OCI-LY1 (cell line): ENCODE data around the gene TCF25.

Source experiments
- H2AFZ ChIP-seq: fragments of 200-600 bp; sonication (generic), shearing (Covaris generic); 2 replicates; pipeline ENCODE4 v1.6.0; 2014; ENCODE audit warnings: antibody characterized with exemption, mild to moderate bottlenecking, low read length
- H3F3A ChIP-seq: fragments of 200-600 bp; sonication (generic), shearing (Covaris generic); 2 replicates; pipeline ENCODE4 v1.6.0; 2014; ENCODE audit warnings: mild to moderate bottlenecking, antibody characterized with exemption, low read length, moderate library complexity; ENCODE audit not compliant: insufficient read depth
- H3K27ac ChIP-seq: fragments of 200-600 bp; sonication (generic); 2 replicates; pipeline ENCODE4 v1.5.1; 2014; ENCODE audit warnings: low read length, mixed run types, mild to moderate bottlenecking, low read depth; ENCODE audit not compliant: poor library complexity, severe bottlenecking
- H3K27me3 ChIP-seq: fragments of 200-600 bp; sonication (generic); 2 replicates; pipeline ENCODE4 v1.6.0; 2014; ENCODE audit warnings: antibody characterized with exemption, mild to moderate bottlenecking, low read length, moderate library complexity; ENCODE audit not compliant: insufficient read depth
- H3K36me3 ChIP-seq: fragments of 200-600 bp; sonication (generic); 2 replicates; pipeline ENCODE4 v1.6.1; 2014; ENCODE audit warnings: mild to moderate bottlenecking, antibody characterized with exemption, low read length, moderate library complexity, mixed read lengths; ENCODE audit not compliant: insufficient read depth
- H3K4me1 ChIP-seq: fragments of 200-600 bp; sonication (generic); 2 replicates; pipeline ENCODE4 v1.5.1; 2014; ENCODE audit warnings: mild to moderate bottlenecking, low read length, moderate library complexity; ENCODE audit not compliant: insufficient read depth, severe bottlenecking
- H3K4me2 ChIP-seq: fragments of 200-600 bp; sonication (generic), shearing (Covaris generic); 2 replicates; pipeline ENCODE4 v1.6.1; 2014; ENCODE audit warnings: low read length
- H3K4me3 ChIP-seq: fragments of 200-600 bp; sonication (generic); 2 replicates; pipeline ENCODE4 v1.5.1; 2014; ENCODE audit warnings: low read length, low read depth, mild to moderate bottlenecking, mixed read lengths; ENCODE audit not compliant: poor library complexity, severe bottlenecking
- H3K79me2 ChIP-seq: fragments of 200-600 bp; shearing (Covaris generic); 2 replicates; pipeline ENCODE4 v1.6.1; 2016; ENCODE audit warnings: mixed run types, low read length, mixed read lengths; ENCODE audit not compliant: insufficient read depth
- H3K9ac ChIP-seq: fragments of 200-600 bp; sonication (generic), shearing (Covaris generic); 2 replicates; pipeline ENCODE4 v1.6.1; 2014; ENCODE audit warnings: mild to moderate bottlenecking, low read length, mixed read lengths
- H3K9me2 ChIP-seq: fragments of 200-600 bp; sonication (generic), shearing (Covaris generic); 2 replicates; pipeline ENCODE4 v1.6.1; 2014; ENCODE audit warnings: low read depth, mild to moderate bottlenecking, low read length, mixed read lengths
- H3K9me3 ChIP-seq: fragments of 200-600 bp; shearing (Covaris generic); 2 replicates; pipeline ENCODE4 v1.6.1; 2014; ENCODE audit warnings: low read length, mixed read lengths
- H4K20me1 ChIP-seq: fragments of 200-600 bp; sonication (generic), shearing (Covaris generic); 2 replicates; pipeline ENCODE4 v1.6.0; 2016; ENCODE audit warnings: mild to moderate bottlenecking, low read length; ENCODE audit not compliant: insufficient read depth
- EZH2 ChIP-seq: fragments of 200-600 bp; sonication (generic), shearing (Covaris generic); IDR thresholded peaks from 2 replicates; pipeline ENCODE4 v1.8.0; 2017; ENCODE audit warnings: borderline replicate concordance, mixed run types, mild to moderate bottlenecking, antibody characterized with exemption, low read length, moderate library complexity, mixed read lengths
- TF ChIP-seq, protein P1 (sequence below): fragments of 200-600 bp; sonication (generic), shearing (Covaris generic); IDR thresholded peaks from 2 replicates; pipeline ENCODE4 v1.5.1; 2017; ENCODE audit warnings: mild to moderate bottlenecking, antibody characterized with exemption, low read length, moderate library complexity, mixed read lengths

TCF25 gene

DNA sequence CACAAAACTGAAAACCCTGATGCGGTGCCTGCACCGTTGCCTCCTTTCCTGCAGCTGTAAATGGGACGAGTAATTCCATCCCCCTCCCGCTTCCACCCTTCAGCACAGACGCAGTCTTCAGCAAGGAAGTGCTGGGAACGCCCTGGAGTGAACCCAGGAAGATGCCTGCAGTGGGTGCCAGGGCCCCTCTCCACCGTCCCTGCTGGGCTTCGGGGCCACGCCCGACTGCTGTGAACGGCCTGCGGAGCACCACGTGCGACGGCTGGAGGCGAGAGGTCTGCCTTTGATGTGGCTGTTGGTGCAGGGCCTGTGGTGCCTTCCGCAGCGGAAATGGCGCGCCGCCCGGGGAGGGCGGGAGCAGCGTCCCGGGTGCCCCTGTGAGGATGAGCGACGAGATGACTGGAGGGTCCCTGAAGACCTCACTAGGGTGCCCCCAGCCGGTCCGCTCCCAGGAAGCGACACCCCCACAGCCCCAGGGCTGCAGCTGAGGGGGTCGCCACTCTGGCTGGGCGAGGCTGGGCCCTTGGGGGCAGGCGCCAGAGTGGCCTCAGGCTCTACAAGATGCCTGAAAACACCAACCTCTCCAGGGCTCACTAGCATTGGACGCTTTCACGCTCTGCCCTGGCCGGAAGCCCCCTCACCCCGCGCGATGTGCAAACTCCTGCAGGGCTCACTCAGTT, 44.5 kb downstream of the TCF25 start:
- no peak overlapping the region for H2AFZ ChIP-seq
- H3K9ac ChIP-seq: peak overlapping the region; percentile 64
- peak overlapping the region; percentile 83 for H3K4me2 ChIP-seq
- H3K27ac ChIP-seq: peak overlapping the region; percentile 86
- no peaks in the 10 kb centered on the region for H3F3A ChIP-seq
- no peaks in the 10 kb centered on the region for H3K9me3 ChIP-seq
- H3K4me3 ChIP-seq: peak overlapping the region; percentile 56
- no peaks in the 10 kb centered on the region for H3K27me3 ChIP-seq
- no peak for TF ChIP-seq EZH2
- TF ChIP-seq, protein P1, sequence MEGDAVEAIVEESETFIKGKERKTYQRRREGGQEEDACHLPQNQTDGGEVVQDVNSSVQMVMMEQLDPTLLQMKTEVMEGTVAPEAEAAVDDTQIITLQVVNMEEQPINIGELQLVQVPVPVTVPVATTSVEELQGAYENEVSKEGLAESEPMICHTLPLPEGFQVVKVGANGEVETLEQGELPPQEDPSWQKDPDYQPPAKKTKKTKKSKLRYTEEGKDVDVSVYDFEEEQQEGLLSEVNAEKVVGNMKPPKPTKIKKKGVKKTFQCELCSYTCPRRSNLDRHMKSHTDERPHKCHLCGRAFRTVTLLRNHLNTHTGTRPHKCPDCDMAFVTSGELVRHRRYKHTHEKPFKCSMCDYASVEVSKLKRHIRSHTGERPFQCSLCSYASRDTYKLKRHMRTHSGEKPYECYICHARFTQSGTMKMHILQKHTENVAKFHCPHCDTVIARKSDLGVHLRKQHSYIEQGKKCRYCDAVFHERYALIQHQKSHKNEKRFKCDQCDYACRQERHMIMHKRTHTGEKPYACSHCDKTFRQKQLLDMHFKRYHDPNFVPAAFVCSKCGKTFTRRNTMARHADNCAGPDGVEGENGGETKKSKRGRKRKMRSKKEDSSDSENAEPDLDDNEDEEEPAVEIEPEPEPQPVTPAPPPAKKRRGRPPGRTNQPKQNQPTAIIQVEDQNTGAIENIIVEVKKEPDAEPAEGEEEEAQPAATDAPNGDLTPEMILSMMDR: no peak
- H3K4me1 ChIP-seq: peaks cover 34% of the 10 kb centered on the region
- H3K9me2 ChIP-seq: no peaks in the 10 kb centered on the region
- peaks cover 9% of the 10 kb centered on the region; the same call in 1 of the 2 replicates for H3K36me3 ChIP-seq
- H4K20me1 ChIP-seq: no peaks in the 10 kb centered on the region
- H3K79me2 ChIP-seq: no peaks in the 10 kb centered on the region

DNA sequence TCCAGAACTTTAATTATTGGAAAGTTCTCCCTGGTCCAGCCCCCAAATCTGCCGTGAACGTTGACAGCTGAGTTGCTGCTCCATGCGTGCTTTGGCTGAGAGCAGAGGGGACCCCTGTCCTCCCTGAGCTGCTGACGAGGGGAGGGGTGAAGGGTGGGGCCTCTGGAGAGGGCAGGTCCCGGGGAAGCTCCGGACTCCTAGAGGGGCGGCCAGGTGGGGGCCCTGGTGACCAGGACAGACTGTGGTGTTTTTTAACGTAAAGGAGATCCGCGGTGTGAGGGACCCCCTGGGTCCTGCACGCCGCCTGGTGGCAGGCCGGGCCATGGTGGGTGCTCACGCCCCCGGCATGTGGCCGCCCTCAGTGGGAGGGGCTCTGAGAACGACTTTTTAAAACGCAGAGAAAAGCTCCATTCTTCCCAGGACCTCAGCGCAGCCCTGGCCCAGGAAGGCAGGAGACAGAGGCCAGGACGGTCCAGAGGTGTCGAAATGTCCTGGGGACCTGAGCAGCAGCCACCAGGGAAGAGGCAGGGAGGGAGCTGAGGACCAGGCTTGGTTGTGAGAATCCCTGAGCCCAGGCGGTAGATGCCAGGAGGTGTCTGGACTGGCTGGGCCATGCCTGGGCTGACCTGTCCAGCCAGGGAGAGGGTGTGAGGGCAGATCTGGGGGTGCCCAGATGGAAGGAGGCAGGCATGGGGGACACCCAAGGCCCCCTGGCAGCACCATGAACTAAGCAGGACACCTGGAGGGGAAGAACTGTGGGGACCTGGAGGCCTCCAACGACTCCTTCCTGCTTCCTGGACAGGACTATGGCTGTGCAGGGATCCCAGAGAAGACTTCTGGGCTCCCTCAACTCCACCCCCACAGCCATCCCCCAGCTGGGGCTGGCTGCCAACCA, 45.3 kb downstream of the TCF25 start, which contains the start of gene MC1R:
Gene MC1R (plus strand): TSS at position 410 of the 895 bp plus-strand sequence. CDS start 397 bp downstream, at position 807.
- Histone ChIP-seq H3K4me1 (peaks cover 39% of the 10 kb centered on the region), H3K27me3 (no peaks in the 10 kb centered on the region), H3F3A (no peaks in the 10 kb centered on the region), H2AFZ (no peak within 1 kb of the TSS), H4K20me1 (no peaks in the 10 kb centered on the region), H3K9ac (peak within 1 kb of the TSS; percentile 64), H3K9me2 (no peaks in the 10 kb centered on the region), H3K4me3 (peak within 1 kb of the TSS; percentile 56), H3K79me2 (no peaks in the 10 kb centered on the region), H3K4me2 (peak within 1 kb of the TSS; percentile 83), H3K36me3 (peaks cover under 1% of the 10 kb centered on the region; the same call in 1 of the 2 replicates), H3K9me3 (no peaks in the 10 kb centered on the region), H3K27ac (peak within 1 kb of the TSS; percentile 86)
- TF ChIP-seq, protein P1: peak; percentile 75
- no peak for TF ChIP-seq EZH2

GRCh38 chr16:89919535-89920406, 46.4 kb downstream of the TCF25 start:
- Histone ChIP-seq H3K4me3 (no peak overlapping the region), H3K4me1 (peaks cover 49% of the 10 kb centered on the region), H3K9me2 (no peaks in the 10 kb centered on the region), H3K9me3 (no peaks in the 10 kb centered on the region), H3K4me2 (no peak overlapping the region), H3K36me3 (no peaks in the 10 kb centered on the region), H3K79me2 (no peaks in the 10 kb centered on the region), H4K20me1 (no peaks in the 10 kb centered on the region), H3F3A (no peaks in the 10 kb centered on the region), H3K9ac (no peak overlapping the region), H2AFZ (no peak overlapping the region), H3K27ac (no peak overlapping the region), H3K27me3 (no peaks in the 10 kb centered on the region)
- TF ChIP-seq, protein P1: no peak
- no peak for TF ChIP-seq EZH2
